HG02884 (cell line): ENCODE data around the gene BCL6.
"Not testable (repeated sequence)": the region's sequence is repeated elsewhere in the genome, so short reads cannot be mapped to it uniquely, and the experiment has no call there.

ENCODE experiments used
- ATAC-seq: cut with Tn5 transposase; IDR thresholded peaks from one replicate; pipeline ENCODE4 v1.9.1; 2021; ENCODE audit warnings: mild to moderate bottlenecking, moderate library complexity; ENCODE audit not compliant: unreplicated experiment

Gene BCL6

DNA sequence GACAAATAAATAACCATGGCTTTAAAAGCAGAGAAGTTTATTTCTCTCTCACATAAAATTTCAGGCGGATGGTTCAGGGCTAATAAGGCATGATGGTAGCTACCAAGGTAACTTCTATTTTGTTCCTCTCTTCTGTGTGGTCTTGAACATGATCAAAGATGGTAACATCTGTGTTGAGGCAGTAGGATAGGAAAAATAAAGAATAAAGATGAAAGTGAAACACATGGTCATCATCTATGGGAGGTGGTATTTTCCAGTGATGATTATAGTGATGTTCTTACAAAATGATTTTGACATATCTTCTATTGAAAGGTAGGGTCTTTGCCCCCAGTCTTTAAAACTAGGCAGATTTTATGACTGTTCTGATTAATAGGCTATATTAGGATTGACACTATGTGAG, 60.8 kb downstream of the BCL6 start:
- no peak for ATAC-seq

DNA sequence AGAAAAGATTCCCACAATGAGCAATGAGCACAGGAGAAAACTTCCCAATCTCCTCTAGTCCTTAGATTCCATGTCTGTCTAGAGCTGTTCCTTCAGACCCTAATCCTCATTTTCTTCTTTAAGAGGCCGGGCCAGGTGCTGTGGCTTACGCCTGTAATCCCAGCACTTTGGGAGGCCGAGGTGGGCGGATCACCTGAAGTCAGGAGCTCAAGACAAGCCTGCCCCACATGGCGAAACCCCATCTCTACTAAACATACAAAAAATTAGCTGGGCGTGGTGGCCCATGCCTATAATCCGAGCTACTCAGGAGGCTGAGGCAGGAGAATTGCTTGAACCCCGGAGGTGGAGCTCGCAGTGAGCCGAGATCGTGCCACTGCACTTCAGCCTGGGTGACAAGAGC, 63.5 kb downstream of the BCL6 start:
- not testable (repeated sequence) for ATAC-seq

DNA sequence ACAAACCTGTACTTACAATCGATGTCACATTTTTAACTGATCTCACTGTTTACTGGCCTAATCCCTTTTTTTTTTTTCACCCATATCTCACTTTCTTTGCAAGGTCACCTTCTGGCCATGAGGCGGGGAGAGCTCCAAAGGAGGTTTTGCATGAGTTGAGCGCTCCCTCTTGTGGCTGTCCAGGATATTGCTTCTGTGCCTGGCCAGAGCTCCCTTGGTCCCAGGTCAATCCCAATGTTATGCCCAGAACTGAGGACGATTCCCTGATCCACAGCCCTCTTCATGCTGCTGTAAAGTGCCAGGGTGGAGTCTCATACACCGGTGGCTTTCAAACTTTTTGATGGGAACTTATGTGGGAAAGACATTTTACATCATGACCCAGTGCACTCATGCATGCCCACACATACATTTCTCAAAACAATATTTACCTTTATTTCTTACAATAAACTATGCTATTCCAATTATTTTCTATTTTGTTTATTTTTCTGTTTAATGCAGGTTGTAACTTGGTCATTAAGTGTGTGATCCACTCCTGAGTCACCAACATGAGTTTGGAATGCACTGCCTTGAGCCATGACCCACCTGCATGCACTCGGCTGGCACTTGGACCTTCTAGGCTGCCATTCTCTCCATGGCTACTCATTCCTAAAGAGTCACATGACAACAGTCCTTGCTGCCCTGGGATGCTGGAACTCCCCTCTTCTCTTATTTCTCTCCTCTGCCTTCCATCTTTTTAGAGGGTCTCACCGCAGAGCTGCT, 65.5 kb downstream of the BCL6 start:
- ATAC-seq, result no peak

DNA sequence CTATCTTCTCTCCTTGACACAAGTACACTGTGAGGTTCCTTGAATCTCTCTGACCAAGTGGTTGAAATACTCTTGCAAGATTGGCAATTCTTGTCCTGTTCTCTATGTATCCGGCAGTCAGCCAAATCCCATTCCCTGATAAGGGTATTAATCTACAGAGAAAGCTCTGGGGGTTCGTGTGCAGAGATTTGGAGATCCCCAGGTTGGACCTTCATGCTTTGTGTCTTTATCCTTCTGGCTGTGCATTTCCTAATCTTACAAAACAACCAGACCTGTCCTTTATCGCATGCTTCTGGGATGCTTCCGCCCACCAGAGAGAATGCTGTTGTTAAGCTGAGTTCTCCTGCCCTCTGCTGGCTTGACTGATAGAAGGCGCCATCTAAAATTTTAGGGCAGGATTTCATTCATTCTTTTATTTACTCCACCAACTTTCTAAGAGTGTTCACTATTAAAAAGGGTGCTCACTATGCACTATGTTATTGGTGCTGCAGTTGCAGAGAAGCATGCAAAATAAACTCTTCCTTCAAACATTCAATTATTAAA, 66.5 kb downstream of the BCL6 start:
- ATAC-seq, result no peak

DNA sequence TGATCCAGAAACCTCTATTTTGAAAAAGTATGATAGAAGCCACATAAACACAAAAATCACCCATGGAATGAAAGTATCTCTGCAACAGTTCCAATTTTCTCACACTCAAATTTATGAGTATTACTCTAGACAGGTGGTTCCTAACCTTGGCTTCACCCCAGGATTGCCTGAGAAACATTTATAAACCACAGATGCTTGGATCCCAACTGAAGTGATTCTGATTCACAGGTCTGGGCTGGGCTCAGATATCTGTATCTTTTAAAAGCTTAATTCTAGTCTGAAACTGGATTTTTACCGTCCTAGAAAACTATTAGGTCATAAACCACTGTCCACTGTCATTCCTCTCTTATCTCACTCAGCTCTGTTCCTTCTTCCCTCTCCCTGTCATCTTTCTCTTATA, 67.7 kb downstream of the BCL6 start:
- no peak for ATAC-seq

DNA sequence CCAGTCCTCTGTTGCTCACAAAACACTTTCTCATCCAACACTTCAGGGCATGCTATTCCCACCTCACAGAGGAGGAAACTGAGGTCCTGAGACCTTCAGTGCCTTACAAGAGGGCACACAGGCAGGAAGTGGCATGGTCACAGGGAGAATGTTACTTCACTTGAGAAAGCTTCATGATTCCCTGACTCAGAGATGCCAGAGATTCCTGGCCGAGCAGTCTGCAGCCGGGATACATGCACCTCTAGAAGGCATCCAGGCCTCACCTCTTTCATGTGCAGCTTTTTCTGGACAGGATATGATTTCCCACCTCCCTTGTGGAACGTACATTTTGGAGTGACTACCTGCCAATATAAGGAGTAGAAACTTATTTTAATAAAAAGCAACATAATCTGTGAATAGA, 72.3 kb downstream of the BCL6 start:
- no peak for ATAC-seq
